COLO668 (cell line): ENCODE results near the gene PDPR.
"Not testable (repeated sequence)": the region's sequence is repeated elsewhere in the genome, so short reads cannot be mapped to it uniquely, and the experiment has no call there.

Experiments
- DNase-seq: peaks from one replicate; lab custom pipeline; 2025; ENCODE audit not compliant: unreplicated experiment; lab: John Stamatoyannopoulos, UW

Gene PDPR

DNA sequence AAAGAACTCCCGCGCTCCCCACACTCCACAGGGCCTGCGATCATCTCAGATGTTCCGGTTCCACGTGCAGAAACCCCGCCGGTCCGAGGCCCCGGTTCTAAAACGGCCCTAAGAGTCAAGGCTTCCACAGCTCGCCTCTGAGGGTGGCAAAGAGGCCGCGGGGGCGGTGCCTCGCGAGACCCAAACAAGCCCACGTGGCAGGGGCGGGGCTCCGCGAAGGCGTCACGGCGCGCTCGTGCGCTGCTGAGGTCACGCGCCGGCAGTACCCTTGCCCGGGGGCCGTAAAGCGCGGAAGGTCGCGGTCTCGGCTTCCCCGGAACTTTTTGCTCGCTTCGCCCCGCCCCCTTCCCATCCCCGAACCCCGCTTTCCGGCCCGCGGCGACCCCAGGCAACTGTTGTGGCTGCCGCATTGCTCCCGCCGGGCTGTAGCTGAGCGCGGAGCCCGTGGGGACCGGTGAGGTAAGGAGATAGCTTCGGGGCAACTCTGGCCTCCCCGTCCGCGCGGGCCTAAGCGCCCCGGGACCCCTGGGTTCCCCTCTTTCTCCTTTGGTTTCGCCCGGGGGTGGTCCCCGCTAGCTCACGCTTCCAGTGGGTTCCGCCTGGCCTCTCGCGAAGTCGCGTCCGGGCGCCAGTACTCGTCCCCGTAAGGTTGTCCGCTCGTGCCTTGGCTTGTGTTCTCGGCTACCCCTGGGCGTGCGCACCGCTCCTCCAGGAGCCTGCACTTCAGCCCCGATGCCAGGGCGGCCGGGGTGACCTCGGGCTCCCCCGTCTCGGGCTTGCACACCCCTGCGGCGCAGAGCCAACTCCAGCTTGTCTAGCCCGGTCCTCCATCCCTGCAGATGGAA, at the start of gene PDPR:
Gene PDPR (plus strand): TSS at position 351 of the 845 bp plus-strand sequence. CDS start 6,161 bp downstream, outside the sequence.
- DNase-seq = peak; percentile 92

DNA sequence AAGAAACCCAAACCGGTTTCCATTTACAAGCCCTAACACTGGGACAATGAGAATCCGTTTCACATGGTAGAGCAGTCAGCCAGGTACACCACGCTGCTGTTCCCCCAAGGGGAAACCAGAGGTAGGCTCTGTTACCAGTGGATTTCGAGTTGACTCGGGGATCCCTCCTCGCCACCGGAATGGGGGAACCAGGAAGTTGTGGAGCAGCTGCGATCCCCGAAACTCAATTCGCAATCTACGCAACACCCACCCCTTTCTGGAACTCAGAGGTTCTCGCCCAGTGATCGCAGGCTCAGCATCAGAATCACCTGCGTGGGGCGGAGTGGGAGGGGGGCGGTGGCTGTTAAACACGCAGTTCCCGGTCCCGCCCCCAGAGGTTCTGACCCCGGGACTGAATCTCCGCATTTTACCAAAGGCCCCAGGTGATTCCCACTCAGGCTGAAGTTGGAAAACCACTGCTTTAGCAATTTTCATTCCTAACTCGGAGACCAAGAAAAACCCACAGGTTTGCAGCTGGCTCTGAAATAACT, 49.2 kb upstream of the PDPR start:
- peak; percentile 55 for DNase-seq

- not testable (repeated sequence) for DNase-seq
Observed at GRCh38 chr16:70065376-70065745, 48.8 kb upstream of the PDPR start.

DNA sequence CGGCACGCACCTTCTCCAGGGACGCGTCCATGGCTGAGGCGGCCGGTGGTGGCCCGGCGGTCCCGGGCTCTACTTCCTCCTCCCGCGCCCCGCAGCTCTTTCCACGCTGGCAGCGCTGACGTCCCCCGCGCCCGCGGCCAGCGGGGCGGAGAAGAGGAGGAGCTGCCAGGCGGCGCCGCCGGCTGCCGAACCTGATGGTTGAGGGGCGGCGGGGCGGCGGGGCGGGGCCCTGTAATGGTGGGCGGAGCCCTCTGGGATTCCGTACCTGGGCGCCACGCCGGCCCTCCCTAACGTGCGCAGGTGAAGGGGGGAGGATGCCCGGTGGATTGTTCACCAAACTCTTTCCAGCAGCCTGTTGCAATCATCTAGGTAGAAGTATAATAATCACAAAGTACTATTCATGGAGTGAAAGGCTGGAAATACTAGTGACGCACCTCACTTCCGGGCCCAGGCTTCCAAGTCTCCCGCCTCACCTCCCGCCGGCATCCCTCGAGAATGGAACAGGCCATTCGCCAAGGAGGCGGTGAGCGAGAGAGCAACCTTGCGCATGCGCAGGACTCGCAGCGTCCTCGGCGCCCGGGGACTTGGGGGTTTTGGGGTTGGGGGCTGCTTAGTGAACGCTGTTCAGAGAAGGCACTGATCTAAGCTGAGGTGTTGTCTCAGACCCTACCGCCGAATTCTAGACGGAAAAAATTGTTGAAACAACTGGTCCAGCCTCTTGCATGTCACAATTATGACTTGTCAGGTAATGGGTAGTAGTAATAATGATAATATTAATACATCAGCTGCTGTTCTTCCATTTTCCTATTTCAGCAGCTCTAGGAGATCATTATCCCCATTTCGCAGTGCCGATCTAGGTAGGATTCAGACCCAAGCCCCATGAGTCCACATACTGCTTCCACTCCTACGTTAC, 48.1 kb upstream of the PDPR start:
- peak; percentile 97 for DNase-seq

GRCh38 chr16:70066751-70067150, 47.4 kb upstream of the PDPR start:
- DNase-seq = not testable (repeated sequence)

GRCh38 chr16:70079081-70079480, 35.1 kb upstream of the PDPR start:
- not testable (repeated sequence) for DNase-seq

DNA sequence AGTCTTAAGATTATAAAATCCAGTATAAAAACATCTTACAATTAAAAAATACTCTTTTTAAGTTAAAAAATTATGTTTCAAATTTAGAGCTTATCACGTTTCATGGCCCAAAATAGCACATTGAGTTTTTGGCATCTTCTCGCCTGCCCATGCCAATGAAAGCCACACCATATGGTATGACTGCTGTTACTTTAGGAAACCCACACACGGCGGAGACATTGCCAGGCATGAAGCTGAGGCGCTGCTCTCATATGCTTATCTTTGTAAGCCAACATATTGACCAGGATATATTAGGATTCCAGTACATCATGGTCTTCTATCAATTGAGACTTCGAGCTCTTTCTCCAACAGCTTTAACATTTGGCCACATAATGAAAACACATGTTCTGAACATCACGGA, 32.9 kb upstream of the PDPR start:
- not testable (repeated sequence) for DNase-seq

- DNase-seq = not testable (repeated sequence)
Observed at GRCh38 chr16:70083931-70084330, 30.2 kb upstream of the PDPR start.

DNA sequence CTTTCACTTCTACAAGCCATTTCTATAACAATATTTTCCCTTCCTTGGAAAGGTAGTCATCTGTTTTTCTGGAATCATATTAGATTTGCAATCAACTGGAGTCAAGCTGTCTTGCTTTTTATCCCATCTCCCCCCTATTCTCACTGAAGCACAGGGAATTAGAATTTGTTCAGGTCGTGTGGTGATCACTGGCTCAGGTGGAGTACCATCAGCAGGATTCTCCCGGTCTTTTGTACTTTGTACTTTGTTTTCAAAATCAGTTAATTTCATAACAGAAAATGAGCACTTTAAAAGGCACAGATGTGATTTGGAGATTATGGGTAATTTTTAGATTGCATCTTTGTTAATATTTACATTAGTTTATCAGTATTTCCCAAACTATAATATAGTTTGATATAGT, 26.0 kb upstream of the PDPR start:
- not testable (repeated sequence) for DNase-seq

DNA sequence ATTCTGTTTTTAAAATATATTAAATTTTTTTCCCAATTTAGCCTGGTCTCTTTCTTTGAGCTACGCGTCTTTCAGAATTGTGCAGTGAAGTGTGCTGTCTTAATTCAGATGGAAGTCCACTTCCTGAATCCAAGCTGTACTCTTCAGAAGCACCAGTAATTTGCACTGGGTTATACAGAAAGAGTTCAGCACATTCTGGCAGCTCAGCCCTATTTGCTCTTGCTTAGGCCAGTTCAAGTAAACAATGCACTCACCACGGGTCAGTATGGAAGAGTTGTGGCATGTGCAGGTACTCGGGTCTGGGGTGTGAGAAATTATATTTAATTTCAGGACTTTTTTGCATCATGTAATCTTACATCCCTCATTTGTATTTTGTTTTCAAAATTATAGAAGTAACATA, 25.3 kb upstream of the PDPR start:
- DNase-seq = not testable (repeated sequence)

- DNase-seq = not testable (repeated sequence)
Observed at GRCh38 chr16:70089289-70089688, 24.8 kb upstream of the PDPR start.

DNA sequence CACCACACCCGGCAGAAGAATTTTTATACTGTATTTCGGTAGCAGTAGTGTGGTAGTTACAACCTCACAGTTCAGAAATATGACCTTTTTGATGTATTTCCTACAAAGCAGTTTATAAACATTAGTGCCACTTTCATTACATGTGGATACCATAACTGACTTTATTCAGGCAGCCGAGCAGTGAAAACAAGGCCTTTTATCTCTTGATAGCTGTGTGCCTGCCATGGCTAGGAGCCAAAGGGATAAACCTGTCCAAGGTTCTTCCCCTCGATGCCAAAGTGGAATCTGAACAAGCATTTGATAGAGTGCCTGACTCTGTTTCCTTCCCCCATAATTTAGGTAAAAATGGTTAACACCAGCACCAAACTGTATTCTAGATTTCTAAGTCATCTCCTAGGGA, 23.0 kb upstream of the PDPR start:
- not testable (repeated sequence) for DNase-seq

GRCh38 chr16:70094096-70094495, 20.0 kb upstream of the PDPR start:
- DNase-seq = not testable (repeated sequence)

GRCh38 chr16:70109583-70110279, 4.4 kb upstream of the PDPR start:
- DNase-seq = not testable (repeated sequence)

GRCh38 chr16:70112162-70112561, 2.0 kb upstream of the PDPR start:
- DNase-seq = not testable (repeated sequence)

- not testable (repeated sequence) for DNase-seq
Observed at GRCh38 chr16:70113599-70113981, 542 bp upstream of the PDPR start.

DNA sequence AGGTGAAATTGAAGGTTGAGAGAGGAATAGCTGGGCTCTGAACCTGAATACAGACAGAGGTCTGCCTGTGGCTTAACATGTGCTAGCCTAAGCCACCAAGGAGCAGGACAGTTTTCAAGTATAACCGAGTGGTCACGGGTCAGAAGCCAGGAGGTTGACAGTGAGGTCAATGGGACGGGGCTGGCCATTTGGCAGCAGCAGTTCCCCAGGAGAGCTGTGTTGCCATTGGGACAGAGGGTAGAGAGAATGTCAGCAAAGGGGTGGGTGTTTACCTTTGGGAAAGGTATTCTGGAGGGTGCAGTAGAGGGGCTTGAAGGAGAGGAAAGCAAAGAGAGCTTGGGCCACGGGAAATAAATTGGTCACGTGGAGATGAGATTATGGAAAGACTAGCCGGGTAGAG, 4.2 kb downstream of the PDPR start:
- DNase-seq = not testable (repeated sequence)

DNA sequence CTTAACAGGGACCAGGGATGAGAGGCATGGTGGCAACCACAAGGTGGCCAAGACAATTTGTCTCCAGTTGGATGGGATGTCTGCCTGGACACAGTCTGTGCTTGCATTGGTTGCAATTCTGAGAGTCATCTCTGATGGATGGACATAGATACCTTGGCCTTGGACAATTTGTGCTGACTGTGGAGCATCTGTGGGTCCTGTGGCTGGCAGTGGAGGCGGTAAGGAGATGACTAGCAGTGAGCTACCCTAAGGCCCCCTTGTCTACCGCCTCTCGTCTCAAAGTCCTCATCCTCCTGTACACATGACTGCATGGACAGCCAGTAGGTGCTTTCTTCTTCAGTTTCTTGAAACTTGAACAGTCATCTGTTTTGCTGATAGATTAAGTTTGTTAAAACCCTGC, 4.6 kb downstream of the PDPR start:
- DNase-seq = not testable (repeated sequence)

DNA sequence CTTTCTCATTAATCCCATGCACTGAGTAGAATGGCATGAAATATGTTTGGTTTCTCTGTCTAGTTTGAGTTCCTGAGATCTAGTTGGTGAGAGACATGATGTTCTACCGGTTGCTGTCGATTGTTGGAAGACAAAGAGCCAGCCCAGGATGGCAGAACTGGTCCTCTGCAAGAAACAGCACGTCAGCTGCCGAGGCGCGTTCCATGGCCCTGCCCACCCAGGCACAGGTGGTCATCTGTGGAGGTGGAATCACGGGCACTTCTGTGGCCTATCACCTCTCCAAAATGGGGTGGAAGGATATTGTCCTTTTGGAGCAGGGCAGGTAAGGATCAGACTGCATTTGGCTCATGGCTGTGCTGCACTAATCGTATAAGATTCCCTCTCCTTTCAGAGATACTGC, 6.3 kb downstream of the PDPR start:
- not testable (repeated sequence) for DNase-seq

- DNase-seq = not testable (repeated sequence)
Observed at GRCh38 chr16:70123822-70124221, 9.7 kb downstream of the PDPR start.

- not testable (repeated sequence) for DNase-seq
Observed at GRCh38 chr16:70126226-70126625, 12.1 kb downstream of the PDPR start.
